Occipital lobe (tissue), 2 donors: ENCODE measurements around the gene CBL. TPM values are rescaled to one million over a fixed set of nuclear protein-coding genes. Genes with fewer than 3 reads are reported as not detected.

ENCODE experiments used
- DNase-seq: peaks from one replicate; lab custom pipeline; 2025; lab: John Stamatoyannopoulos, UW
- total RNA-seq: library from RNA; depleted of rRNA; stranded (reverse); fragments of >200 nt; gene quantifications from one replicate; pipeline ENCODE4 v1.2.3, GENCODE V29; 2014

The CBL gene
- total RNA-seq, 1 donor from 2014 or later: 12.0 TPM

DNA sequence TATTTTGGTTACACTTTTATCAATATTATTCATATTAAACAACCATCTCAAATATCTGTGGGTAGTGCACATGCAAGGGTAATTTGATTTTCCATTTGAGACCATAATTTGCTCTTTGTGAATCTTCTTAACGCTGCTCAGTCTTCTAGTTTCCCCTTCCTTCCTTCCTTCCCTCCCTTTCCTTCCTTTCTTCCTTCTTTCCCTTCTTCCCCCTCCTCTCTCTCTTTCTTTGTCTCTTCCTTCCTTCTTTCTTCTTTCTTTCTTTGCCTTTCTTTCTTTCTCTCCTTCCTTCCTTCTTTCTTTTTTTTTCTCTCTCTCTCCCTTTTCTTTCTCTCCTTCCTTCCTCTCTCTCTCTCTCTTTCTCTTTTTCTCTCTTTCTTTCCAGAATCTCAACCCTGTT lies 124.1 kb downstream of the CBL start:
- DNase-seq: no peak

DNA sequence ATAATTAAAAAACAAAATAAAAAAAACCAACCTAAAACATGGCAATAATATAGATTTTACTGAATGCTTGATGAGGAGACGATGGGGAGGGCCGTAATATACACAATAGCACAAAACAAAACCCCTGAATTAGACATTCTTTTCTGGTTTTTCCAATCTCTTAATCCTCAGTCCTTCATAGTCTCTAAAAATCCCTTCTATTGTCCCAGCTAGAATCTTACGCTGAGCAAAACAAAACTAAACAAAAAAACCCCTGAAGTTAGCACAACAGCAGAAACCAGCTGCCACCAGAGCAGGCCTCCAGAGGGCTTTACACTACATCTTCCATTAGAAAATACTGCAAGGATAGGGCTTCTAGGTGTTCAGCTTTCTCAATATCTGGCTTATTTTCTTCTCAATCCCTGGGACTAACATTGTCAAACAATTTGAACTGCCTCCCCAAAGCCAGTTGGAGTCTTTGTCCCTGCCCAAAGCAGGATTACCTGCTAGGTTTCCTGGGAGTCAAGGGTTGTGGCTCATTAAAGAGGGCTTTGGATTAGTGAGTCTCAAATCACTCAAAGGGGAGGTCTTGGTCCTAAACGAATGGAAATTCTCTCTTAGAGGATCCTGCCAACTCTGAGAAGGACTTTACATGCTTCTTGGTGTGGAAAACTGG lies 126.1 kb downstream of the CBL start:
- DNase-seq: no peak

DNA sequence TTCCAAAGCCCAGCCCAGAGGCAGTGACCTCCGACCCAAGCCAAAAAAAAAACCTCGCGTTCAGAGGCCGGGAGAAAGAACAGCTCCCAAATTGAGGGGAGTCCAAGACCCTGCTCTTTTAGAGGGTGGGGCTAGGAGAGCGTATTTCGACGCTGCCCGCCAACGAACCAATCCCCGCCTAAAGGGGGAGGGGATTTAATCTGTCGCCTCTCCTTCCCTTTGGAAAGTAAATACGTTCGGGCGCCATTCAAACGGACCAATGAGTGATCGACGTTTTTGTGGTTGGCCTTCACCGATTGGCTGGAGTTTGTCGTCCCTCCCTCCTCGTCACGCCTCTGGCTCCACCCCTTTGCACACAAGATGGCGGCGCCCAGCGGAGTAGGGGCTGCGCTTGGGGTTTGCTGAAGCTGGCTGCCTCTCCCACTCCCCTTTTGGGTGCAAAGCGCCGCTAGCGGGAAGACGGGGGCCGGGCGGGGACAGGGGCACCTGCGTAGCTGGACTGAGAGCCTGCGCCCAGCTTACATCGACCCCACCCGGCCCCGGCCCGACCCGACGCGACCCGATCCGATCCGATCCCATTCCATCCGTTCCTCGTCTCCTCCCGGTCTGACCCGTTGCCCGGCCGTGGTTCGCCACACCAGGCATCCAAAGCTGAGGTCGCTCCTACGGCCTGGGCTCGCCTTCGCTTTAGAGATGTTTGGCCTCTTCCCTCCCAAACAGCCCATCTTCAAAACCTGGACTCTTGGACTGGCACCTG lies 128.2 kb downstream of the CBL start, which contains the start of gene RNF26:
RNF26 (plus strand) TSS at position 354 of the 757 bp plus-strand sequence. CDS start 596 bp downstream, outside the sequence.
- DNase-seq: peak; percentile 93

DNA sequence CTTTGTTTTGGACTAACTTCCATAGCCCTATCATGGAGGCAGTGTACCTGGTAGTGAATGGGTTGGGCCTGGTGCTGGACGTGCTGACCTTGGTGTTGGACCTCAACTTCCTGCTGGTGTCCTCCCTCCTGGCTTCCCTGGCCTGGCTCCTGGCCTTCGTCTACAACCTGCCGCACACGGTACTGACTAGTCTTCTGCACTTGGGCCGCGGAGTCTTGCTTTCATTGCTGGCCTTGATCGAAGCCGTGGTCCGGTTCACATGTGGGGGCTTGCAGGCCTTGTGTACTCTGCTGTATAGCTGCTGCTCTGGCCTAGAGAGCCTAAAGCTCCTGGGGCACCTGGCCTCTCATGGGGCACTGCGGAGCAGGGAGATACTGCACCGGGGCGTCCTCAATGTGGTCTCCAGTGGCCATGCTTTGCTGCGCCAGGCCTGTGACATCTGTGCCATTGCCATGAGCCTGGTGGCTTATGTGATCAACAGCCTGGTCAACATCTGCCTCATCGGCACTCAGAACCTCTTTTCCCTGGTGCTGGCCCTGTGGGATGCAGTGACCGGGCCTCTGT lies 129.0 kb downstream of the CBL start:
- no peak for DNase-seq

DNA sequence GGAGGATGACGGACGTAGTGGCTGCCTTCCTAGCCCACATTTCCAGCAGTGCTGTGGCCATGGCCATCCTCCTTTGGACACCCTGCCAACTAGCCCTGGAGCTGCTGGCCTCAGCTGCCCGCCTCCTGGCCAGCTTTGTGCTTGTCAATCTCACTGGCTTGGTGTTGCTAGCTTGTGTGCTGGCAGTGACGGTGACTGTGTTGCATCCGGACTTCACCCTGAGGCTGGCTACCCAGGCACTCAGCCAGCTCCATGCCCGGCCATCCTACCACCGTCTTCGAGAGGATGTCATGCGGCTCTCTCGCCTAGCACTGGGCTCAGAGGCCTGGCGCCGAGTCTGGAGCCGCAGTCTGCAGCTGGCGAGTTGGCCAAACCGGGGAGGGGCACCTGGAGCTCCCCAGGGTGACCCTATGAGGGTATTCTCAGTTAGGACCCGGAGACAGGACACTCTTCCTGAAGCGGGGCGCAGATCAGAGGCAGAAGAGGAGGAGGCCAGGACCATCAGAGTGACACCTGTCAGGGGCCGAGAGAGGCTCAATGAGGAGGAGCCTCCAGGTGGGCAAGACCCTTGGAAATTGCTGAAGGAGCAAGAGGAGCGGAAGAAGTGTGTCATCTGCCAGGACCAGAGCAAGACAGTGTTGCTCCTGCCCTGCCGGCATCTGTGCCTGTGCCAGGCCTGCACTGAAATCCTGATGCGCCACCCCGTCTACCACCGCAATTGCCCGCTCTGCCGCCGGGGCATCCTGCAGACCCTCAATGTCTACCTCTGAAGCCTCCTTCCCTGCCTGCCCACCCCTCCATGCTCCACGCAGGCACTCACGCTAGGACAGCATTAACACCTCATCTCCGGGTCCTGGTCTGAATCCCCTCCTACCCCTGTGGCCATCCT lies 129.8 kb downstream of the CBL start:
- DNase-seq: no peak

DNA sequence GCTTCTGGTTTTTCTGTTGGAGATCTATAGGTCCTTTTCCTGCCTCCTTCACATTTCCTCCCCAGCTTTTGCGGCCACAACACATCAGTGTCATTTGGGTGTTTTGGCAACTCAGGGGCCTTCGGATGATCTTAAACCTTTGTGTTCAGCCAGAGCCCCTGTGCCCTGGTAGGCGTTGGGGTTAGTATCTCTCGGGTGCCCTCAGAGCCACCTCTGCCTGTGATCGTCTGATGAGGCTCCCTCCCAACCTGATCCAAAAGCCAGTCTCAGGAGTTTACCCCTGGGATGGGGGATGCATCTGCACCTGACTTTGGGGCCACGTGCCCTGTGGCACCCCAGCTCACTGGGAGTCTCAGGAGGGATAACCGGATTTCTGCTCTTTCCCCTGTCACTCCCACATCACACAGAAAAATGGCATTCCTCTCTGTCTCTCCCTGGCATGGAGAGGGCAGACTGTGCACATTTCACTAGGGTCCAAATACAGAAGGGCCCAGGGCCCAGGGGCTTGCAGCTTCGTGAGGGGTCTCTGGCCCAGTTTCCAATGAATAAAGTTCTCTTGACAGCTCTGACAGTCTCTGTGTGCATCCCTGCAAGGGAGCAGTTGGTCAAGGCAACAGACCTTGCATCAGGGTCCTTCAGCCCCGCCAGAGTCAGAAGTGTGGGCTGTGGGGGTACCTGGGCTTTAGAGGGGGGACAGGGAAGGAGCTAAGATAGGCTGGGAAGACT lies 130.8 kb downstream of the CBL start:
- no peak for DNase-seq

DNA sequence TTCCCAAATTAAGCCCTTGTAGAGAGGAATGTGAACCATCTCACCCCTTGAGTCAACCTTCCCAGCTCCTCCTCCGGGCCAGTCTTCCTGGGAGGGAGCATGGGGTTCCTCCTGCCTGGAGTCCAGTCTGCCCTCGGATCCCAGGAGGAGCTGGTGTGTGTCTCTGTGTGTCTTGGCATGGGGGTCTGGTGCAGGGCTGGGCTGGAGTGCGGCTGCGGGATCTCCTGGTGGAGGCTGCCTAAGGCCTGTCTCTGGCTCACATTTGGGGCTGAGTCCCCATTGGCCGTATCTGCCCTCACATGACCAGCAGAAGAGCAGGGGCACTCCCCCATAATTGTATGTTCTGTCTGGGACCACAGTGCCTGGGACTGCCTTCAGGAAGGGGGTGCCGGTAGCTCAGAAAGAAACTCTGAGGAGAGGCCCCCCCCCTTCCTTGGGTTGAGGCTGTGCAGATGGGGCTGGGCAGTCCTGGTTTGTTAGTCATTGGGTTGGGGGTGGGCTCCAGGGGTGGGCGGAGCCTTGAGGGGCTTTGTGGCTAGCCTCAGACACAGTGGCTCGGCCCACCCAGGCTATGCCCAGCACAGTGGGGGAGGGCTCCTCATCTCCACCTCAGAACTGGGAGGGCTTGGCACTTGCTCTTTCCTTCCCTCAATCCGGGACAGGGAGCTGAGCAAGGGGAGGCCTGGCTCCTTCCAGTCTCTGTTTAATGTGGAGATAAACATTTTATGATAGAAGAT lies 131.6 kb downstream of the CBL start:
- DNase-seq: no peak

DNA sequence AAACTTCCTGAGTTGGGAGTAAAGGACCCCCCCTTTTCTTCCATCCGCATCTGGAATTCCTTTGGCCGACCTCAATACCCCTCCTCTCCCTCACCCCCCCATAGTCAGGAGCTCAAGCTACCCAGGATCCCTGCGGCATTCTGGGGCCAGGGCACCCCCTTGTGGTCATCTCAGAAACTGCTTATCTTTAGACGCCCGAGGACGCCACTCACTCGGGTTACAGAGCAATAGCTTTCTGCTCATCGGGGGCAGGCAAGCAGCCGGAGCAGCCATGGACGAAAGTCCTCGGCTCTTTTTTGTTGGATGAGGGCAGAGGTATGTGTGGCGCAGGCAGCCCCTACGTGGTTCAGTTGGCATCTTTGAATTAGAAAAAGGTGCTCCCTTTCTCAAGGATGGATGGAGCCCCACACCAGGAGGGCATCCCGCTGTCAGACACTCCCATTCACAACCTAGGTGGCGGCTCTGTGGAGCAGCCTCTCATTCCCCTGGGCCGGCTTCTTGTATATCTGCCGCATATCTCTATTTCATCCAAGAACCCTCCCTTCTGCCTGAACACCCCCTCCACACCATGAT lies 132.3 kb downstream of the CBL start:
- peak; percentile 69 for DNase-seq

DNA sequence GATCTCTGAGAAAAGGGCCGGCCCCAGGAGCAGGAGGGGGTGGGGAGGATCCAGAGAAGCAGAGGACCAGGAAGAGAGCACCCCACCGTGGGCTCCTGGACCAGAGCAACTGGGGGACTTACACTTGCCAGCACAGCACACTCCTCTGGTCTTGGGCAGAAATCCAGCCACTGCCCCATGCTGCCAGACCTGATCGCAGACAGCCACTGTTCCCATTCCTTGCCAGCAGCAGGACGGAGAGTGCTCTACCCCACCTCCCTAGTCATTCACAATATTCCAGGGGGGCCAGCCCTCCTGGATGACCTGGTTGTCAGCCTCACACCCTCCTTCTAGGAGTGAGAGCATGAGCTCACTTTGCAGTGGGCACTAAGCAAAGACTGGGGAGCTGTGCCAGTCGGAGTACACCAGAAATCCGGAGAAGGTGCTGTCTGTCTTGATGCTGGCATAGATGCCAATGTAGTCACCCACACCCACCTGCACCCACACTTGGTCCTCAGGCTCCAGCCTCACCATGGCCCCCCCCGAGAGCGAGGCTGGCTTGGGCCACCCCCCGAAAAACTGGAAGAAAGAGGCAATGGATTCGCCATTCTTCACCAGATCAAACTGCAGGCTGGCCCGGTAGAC lies 132.9 kb downstream of the CBL start:
- no peak for DNase-seq

DNA sequence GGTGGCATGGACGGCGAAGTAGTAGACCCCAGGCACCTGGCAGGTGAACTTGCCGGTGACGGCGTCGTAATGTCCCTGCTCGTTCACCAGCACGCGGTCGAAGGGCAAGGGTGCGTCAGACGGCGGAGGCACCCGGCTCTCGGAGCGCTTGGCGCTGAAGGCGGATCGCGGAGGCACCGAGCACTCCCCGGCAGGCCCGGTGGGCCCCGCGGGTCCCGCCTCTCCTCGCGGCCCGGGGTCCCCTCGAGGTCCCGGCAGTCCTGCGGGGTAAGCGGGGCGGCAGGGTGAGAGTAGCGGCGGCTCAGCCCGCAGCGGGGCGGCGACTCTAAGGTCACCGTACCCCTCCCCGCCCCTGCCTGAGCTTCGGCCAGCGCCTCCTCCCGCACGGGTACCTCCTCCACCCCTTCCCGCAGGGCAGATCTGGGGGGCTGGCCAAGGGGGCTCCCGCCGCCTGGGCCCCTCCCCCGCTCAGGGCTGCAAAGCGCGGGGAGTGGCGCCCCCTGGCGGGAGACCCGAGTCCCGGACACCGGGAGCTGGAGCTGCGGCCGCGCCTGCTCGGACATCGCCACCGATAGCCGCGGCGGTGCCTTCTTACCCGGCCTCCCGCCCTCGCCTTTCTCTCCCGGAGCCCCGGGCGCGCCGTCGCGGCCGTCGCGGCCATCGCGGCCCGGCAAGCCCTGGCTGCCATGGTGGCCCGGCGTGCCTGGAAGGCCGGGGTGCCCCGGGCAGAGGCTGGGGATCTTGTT lies 133.6 kb downstream of the CBL start:
- no peak for DNase-seq

DNA sequence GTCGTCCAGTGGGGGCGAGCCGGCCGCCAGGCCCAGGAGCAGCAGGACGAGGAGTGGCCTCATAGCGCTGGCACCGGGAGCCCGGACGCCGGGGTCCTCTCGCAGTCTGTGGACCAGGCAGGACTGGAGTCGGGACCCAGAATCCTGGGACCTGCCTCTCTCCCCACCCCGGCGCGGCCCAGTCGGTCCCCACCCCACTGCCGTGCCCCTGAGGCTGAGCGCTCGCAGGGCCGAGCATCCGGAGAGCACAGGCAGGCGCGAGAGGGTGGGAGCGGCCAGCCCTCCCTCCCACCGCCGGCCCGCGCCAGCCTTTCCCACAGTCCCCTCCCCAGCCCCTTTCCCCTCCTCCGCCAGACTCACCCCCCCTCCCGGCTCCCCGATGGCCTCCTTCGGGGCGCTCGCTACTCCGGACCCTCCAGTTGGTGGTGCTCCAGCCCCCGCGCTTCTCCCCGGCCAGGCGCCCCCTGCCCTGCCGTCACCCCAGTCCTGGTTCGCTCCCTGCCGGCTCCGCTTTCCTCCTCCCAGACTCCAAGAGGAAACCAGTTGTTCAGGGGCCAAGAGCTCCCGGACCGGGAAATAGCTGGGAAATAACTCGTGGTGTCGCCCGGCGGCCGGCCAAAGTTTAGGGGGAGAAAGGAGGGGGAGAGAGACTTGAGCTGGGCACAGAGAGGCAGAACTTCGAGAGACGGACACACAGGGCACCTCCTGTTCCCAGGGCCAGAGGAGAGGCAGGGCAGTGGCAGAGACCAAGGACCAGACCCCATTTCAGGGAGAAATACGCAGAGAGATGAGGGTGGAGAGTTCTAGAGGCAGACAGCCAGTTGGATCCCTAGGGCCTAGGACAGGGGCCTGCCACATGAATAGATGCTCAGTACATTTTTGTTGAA lies 134.4 kb downstream of the CBL start, which contains the start of gene C1QTNF5:
C1QTNF5 (minus strand) TSS at position 549 of the 887 bp plus-strand sequence; CDS start at position 63, 486 bp downstream.
- no peak for DNase-seq

DNA sequence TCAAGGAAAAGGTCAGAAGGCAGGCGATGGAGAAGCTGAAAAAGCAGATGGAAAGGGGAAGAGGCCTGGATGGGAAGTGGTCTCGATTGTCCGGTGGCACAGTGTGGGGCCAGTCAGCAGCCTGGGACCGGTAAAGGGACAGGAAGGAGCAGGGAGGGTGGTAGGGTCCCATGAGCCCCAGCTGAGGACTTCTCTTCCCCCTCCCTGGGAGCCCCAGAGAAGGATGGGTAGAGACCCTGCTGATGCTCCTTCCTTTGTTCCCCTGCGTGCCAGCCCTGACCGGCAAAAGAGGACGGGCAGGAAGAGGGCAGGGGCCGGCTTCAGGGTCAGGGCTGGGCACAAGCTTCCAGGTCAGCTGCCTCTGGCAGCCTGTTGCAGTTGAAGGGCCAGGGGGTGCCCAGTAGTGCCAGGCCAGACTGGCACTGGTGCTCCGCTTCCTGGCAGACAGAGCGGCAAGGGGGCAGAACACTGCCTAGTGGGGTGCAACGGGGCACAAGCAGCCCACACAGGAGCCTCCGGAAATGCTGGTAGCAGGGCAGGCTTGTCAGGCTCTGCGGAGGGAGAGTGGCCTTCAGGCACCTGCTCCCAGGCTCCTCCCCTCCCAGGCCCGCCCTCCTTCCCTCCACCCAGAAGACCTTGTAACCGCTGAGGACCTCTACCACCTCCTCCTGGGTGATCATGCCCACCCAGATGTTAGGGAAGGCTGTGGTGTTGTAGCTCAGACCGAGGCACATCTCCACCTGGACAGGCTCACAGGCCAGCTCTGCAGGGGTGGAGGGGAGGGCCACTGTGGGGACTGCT lies 135.3 kb downstream of the CBL start:
- DNase-seq: no peak

DNA sequence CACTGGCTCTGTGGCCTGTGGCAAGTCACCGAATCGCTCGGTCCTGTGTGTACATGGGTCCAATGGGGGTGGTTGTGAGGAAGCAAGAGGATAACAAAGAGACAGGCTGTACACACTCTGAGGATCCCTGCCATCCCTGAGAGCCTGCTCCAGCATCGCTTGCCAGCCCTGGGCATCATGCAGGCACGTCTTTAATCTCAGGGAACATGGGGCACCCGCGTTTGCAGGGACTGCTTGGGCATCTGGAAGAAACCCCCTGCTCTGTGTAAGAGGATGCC lies 135.8 kb downstream of the CBL start:
- DNase-seq: no peak

DNA sequence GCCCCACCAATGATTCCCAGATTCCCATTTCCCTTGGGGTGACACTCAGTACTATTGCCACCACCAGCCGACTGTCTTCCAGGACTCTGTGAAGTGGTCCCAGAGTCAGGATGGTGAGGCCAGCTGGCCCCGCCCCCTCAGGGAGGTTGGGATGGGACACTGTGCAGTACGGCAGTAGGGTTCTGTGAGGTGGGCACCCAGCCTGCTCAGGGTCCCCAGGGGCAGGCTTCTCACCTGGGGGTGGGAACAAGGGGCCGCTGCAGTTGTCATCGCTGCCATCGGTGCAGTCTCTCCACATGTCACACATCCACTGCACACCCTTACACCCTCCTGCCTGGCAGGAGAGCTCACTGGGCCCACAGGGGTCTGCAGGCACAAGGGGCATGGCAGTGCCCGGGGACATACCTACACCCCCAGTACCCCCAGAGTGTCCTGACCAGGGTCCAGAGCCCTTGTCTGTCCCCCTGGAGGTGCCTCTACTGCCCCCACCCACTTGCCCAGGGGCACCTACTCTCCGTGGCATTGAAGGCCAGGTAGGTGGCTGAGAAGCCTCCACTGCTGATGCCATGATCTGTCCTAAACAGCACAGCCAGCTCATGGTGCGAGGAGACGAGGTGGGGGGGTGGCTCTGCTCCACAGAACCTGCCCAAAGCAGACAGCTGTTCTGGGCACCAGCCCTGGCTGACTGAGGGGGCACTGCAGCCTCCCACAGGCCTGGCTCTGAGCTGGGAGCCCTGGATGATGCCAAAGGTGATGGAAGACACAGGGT lies 136.4 kb downstream of the CBL start:
- DNase-seq: no peak

DNA sequence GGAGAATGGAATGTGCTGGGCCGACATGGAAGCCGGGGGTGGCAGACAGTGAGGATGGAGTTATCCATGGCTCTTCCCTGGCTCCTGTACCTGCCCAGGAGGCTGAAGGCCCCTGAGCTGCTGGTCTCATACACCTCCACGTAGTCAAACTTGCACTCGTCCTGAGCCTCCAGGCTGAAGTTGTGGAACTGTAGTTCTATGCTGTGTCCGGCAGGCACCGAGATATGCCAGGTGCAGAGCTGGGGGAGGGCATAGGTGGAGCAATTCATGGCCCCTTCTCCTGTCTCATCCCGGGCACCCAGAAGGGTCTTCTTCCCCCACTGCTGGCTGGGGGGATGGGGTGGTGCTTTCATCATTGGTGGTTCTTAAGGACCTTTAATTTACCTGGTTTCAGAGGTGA lies 137.6 kb downstream of the CBL start:
- no peak for DNase-seq

DNA sequence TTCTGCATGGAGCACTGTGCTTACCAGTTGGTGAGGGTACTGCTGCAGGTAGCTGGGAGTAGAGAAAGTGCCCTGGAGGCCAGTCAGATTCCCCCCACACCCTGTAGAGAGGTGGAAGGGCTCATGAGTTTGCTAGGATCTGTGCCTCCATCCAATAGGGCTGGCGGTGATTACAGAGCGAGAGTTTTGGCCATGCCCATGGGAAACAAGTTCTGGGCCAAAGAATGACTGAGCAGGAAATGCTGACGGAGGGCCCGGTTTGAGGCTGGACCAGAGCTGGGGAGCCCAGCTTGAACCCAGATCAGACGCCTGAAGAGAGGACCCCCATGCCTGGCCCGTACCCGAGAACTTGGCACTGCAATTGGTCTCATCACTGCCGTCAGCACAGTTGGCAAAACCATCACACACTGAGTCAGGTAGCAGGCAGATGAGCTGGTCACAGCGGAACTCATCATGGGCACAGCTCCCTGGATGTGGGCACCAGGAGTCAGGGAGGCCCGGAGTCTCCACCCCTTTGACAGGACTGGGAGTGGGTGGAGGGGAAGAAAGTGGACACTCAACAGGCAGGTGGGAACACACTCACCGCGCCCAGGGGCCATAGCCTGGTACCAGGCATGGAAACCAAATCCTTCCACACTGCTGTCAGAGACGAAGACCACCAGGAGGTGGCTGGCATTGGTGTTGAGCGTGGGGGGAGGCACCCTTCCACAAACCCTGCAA lies 138.3 kb downstream of the CBL start:
- DNase-seq: no peak
